Duodenal mucosa (tissue), 2 donors: Measurements from ENCODE around the gene SIRPB1.

Experiments used
- H3K27ac ChIP-seq: one replicate; pipeline ENCODE4 v1.7.0; 2013; ENCODE audit warnings: low read depth, low read length
- H3K27me3 ChIP-seq, 2 donors: one replicate each; pipeline ENCODE4 v1.7.0; 2013; ENCODE audit warnings: low read length in 2 of 2, control low read depth in 1 of 2; ENCODE audit not compliant: insufficient read depth in 2 of 2, control insufficient read depth in 1 of 2
- H3K36me3 ChIP-seq, 2 donors: one replicate each; pipeline ENCODE4 v1.7.0; 2013; ENCODE audit warnings: low read length in 2 of 2, control low read depth in 1 of 2; ENCODE audit not compliant: insufficient read depth in 2 of 2, control insufficient read depth in 1 of 2
- H3K4me1 ChIP-seq, 2 donors: one replicate each; pipeline ENCODE4 v1.7.0; 2013; ENCODE audit warnings: low read length in 2 of 2, control low read depth in 1 of 2; ENCODE audit not compliant: insufficient read depth in 2 of 2, control insufficient read depth in 1 of 2
- H3K4me3 ChIP-seq, 2 donors: one replicate each; pipeline ENCODE4 v1.7.0; 2013; ENCODE audit warnings: low read length in 2 of 2, low read depth in 1 of 2
- H3K9ac ChIP-seq, 2 donors: one replicate each; pipeline ENCODE4 v1.7.0; 2013; ENCODE audit warnings: low read length in 2 of 2, low read depth in 1 of 2
- H3K9me3 ChIP-seq, 2 donors: one replicate each; pipeline ENCODE4 v1.7.0; 2013; ENCODE audit warnings: low read length in 2 of 2, control low read depth in 1 of 2; ENCODE audit not compliant: control insufficient read depth in 1 of 2

Gene SIRPB1

GRCh38 chr20:1619861-1620444 lies at the start of gene SIRPB1:
Gene SIRPB1, minus strand, starts transcription at chr20:1620009. Its CDS starts 65 bp downstream, at chr20:1619944.
- Histone ChIP-seq H3K4me1 (peaks cover 4 to 12% of the 10 kb centered on the region in 2 donors), H3K36me3 (no peaks in the 10 kb centered on the region), H3K4me3 (peak within 1 kb of the TSS; percentile 33 to 36), H3K9me3 (peaks cover 0 to 5% of the 10 kb centered on the region in 2 donors), H3K9ac (no peak within 1 kb of the TSS), H3K27ac (no peak within 1 kb of the TSS), H3K27me3 (no peaks in the 10 kb centered on the region)

- Histone ChIP-seq H3K4me1 (no peaks in the 10 kb centered on the region), H3K9me3 (no peaks in the 10 kb centered on the region), H3K27me3 (no peaks in the 10 kb centered on the region), H3K4me3 (no peak overlapping the region), H3K36me3 (no peaks in the 10 kb centered on the region), H3K27ac (no peak overlapping the region), H3K9ac (no peak overlapping the region)
Measured at GRCh38 chr20:1669304-1669703, 49.5 kb upstream of the SIRPB1 start.

GRCh38 chr20:1667502-1668085 lies 47.8 kb upstream of the SIRPB1 start:
- Histone ChIP-seq H3K9ac (no peak overlapping the region), H3K9me3 (no peaks in the 10 kb centered on the region), H3K27ac (no peak overlapping the region), H3K36me3 (no peaks in the 10 kb centered on the region), H3K4me3 (no peak overlapping the region), H3K27me3 (no peaks in the 10 kb centered on the region), H3K4me1 (no peaks in the 10 kb centered on the region)

- Histone ChIP-seq H3K9me3 (no peaks in the 10 kb centered on the region), H3K9ac (no peak overlapping the region), H3K27me3 (no peaks in the 10 kb centered on the region), H3K4me1 (no peaks in the 10 kb centered on the region), H3K36me3 (no peaks in the 10 kb centered on the region), H3K27ac (no peak overlapping the region), H3K4me3 (no peak overlapping the region)
Measured at GRCh38 chr20:1666802-1667201, 47.0 kb upstream of the SIRPB1 start.

- H3K36me3 ChIP-seq: no peaks in the 10 kb centered on the region
- no peak overlapping the region for H3K27ac ChIP-seq
- no peaks in the 10 kb centered on the region for H3K27me3 ChIP-seq
- H3K9me3 ChIP-seq: no peaks in the 10 kb centered on the region
- H3K4me1 ChIP-seq: peaks cover 0 to 7% of the 10 kb centered on the region in 2 donors
- no peak overlapping the region for H3K4me3 ChIP-seq
- H3K9ac ChIP-seq: no peak overlapping the region
Measured at GRCh38 chr20:1665345-1665744, 45.5 kb upstream of the SIRPB1 start.

GRCh38 chr20:1664911-1665310 lies 45.1 kb upstream of the SIRPB1 start:
- Histone ChIP-seq H3K4me1 (peaks cover 0 to 7% of the 10 kb centered on the region in 2 donors), H3K27ac (no peak overlapping the region), H3K9me3 (no peaks in the 10 kb centered on the region), H3K9ac (no peak overlapping the region), H3K27me3 (no peaks in the 10 kb centered on the region), H3K4me3 (no peak overlapping the region), H3K36me3 (no peaks in the 10 kb centered on the region)

GRCh38 chr20:1663917-1664316 lies 44.1 kb upstream of the SIRPB1 start:
- Histone ChIP-seq H3K27ac (no peak overlapping the region), H3K27me3 (no peaks in the 10 kb centered on the region)

GRCh38 chr20:1661542-1662299 lies 41.9 kb upstream of the SIRPB1 start:
- no peak overlapping the region for H3K4me3 ChIP-seq
- no peaks in the 10 kb centered on the region for H3K27me3 ChIP-seq
- H3K27ac ChIP-seq: no peak overlapping the region
- no peaks in the 10 kb centered on the region for H3K36me3 ChIP-seq
- no peak overlapping the region for H3K9ac ChIP-seq
- no peaks in the 10 kb centered on the region for H3K9me3 ChIP-seq
- peaks cover 0 to 7% of the 10 kb centered on the region in 2 donors for H3K4me1 ChIP-seq

More at GRCh38 chr20:1663917-1664316, 44.1 kb upstream of the SIRPB1 start:
- peaks cover 0 to 7% of the 10 kb centered on the region in 2 donors for H3K4me1 ChIP-seq
- H3K9me3 ChIP-seq: no peaks in the 10 kb centered on the region
- no peak overlapping the region for H3K4me3 ChIP-seq
- no peak overlapping the region for H3K9ac ChIP-seq
- no peaks in the 10 kb centered on the region for H3K36me3 ChIP-seq

- peaks cover 0 to 7% of the 10 kb centered on the region in 2 donors for H3K4me1 ChIP-seq
- no peak overlapping the region for H3K4me3 ChIP-seq
- no peaks in the 10 kb centered on the region for H3K27me3 ChIP-seq
- no peaks in the 10 kb centered on the region for H3K9me3 ChIP-seq
- no peaks in the 10 kb centered on the region for H3K36me3 ChIP-seq
- H3K9ac ChIP-seq: no peak overlapping the region
- no peak overlapping the region for H3K27ac ChIP-seq
Measured at GRCh38 chr20:1660246-1660645, 40.4 kb upstream of the SIRPB1 start.
